Embryonic facial prominence (tissue), 1 donor: ENCODE measurements around the gene NRG3.

Source experiments
- DNase-seq: peaks from one replicate; pipeline ENCODE4 v3.0.0-alpha.2; 2016; ENCODE audit errors: extremely low spot score

Gene NRG3

GRCh38 chr10:82212753-82213152, 337.8 kb downstream of the NRG3 start:
- no peak for DNase-seq

- DNase-seq: no peak
Observed at GRCh38 chr10:82213784-82214183, 338.8 kb downstream of the NRG3 start.

- DNase-seq: no peak
Observed at GRCh38 chr10:82221056-82221455, 346.1 kb downstream of the NRG3 start.

- DNase-seq: no peak
Observed at GRCh38 chr10:82221601-82222149, 346.7 kb downstream of the NRG3 start.

- DNase-seq: no peak
Observed at GRCh38 chr10:82228701-82229100, 353.7 kb downstream of the NRG3 start.

- DNase-seq: no peak
Observed at GRCh38 chr10:82234173-82234572, 359.2 kb downstream of the NRG3 start.

GRCh38 chr10:82236084-82236731, 361.2 kb downstream of the NRG3 start:
- DNase-seq: no peak

GRCh38 chr10:82238291-82238690, 363.3 kb downstream of the NRG3 start:
- DNase-seq: no peak

- DNase-seq: no peak
Observed at GRCh38 chr10:82240408-82240807, 365.4 kb downstream of the NRG3 start.

- no peak for DNase-seq
Observed at GRCh38 chr10:82242778-82243177, 367.8 kb downstream of the NRG3 start.

GRCh38 chr10:82245157-82245556, 370.2 kb downstream of the NRG3 start:
- no peak for DNase-seq

GRCh38 chr10:82245906-82246560, 371.0 kb downstream of the NRG3 start:
- no peak for DNase-seq

GRCh38 chr10:82249141-82249540, 374.1 kb downstream of the NRG3 start:
- DNase-seq: no peak

- no peak for DNase-seq
Observed at GRCh38 chr10:82251222-82251906, 376.4 kb downstream of the NRG3 start.

GRCh38 chr10:82252081-82252480, 377.1 kb downstream of the NRG3 start:
- DNase-seq: no peak

- DNase-seq: no peak
Observed at GRCh38 chr10:82254237-82254636, 379.2 kb downstream of the NRG3 start.

- no peak for DNase-seq
Observed at GRCh38 chr10:82256275-82256674, 381.3 kb downstream of the NRG3 start.

GRCh38 chr10:82266438-82266837, 391.4 kb downstream of the NRG3 start:
- no peak for DNase-seq

GRCh38 chr10:82267014-82267413, 392.0 kb downstream of the NRG3 start:
- DNase-seq: no peak

GRCh38 chr10:82267465-82267864, 392.5 kb downstream of the NRG3 start:
- DNase-seq: no peak

GRCh38 chr10:82267960-82268359, 393.0 kb downstream of the NRG3 start:
- no peak for DNase-seq

- DNase-seq: no peak
Observed at GRCh38 chr10:82277591-82277990, 402.6 kb downstream of the NRG3 start.
